Measurements from ENCODE around the gene FAM174C.

The FAM174C gene

GRCh38 chr19:1283917-1284292, 8.6 kb downstream of the FAM174C start:
- Histone ChIP-seq H3K4me3 (no peak overlapping the region), H3K36me3 (replicated peaks) (peaks cover 14% of the 10 kb centered on the region), H3K9me3 (no peaks in the 10 kb centered on the region), H3K27me3 (ENCODE audit: low read depth) (no peaks in the 10 kb centered on the region), H3K4me1 (peaks cover 7% of the 10 kb centered on the region; the same call in 1 of the 2 replicates)
- in situ Hi-C loops (cut with MboI; ENCODE audit: low sequenced_read_pairs): loop anchor here (5.0 kb wide), 1 partner anchor 98 kb away; the partner anchor contains the start of gene NDUFS7
- DNase-seq (ENCODE audit: low spot score in 2 of 2): no peak

GRCh38 chr19:1284293-1284978, 9.1 kb downstream of the FAM174C start:
- Histone ChIP-seq H3K4me1 (peaks cover 7% of the 10 kb centered on the region; the same call in 1 of the 2 replicates), H3K36me3 (replicated peaks) (peaks cover 9% of the 10 kb centered on the region), H3K27me3 (ENCODE audit: low read depth) (no peaks in the 10 kb centered on the region), H3K4me3 (no peak overlapping the region), H3K9me3 (no peaks in the 10 kb centered on the region)
- in situ Hi-C loops (cut with MboI; ENCODE audit: low sequenced_read_pairs): loop anchor here (5.0 kb wide), 1 partner anchor 98 kb away; the partner anchor contains the start of gene NDUFS7
- no peak for DNase-seq (ENCODE audit: low spot score in 2 of 2)

GRCh38 chr19:1284979-1285736, 9.8 kb downstream of the FAM174C start:
- Histone ChIP-seq H3K27me3 (ENCODE audit: low read depth) (no peaks in the 10 kb centered on the region), H3K4me3 (no peak overlapping the region)

GRCh38 chr19:1285737-1286360, 10.5 kb downstream of the FAM174C start, which contains the start of gene EFNA2:
Gene EFNA2 (plus strand): TSS chr19:1285873. CDS start chr19:1286169, 296 bp downstream.
- Histone ChIP-seq H3K4me3 (peak within 1 kb of the TSS; percentile 54), H3K36me3 (replicated peaks) (no peaks in the 10 kb centered on the region), H3K4me1 (peaks cover 7% of the 10 kb centered on the region; the same call in 1 of the 2 replicates), H3K27me3 (ENCODE audit: low read depth) (no peaks in the 10 kb centered on the region), H3K9me3 (no peaks in the 10 kb centered on the region)
- no peak for DNase-seq (ENCODE audit: low spot score in 2 of 2)
- in situ Hi-C loops (cut with MboI; ENCODE audit: low sequenced_read_pairs): no loop called here

More at GRCh38 chr19:1284979-1285736, 9.8 kb downstream of the FAM174C start:
- no peak for DNase-seq (ENCODE audit: low spot score in 2 of 2)
- Histone ChIP-seq H3K36me3 (replicated peaks) (peaks cover 2% of the 10 kb centered on the region), H3K4me1 (peaks cover 7% of the 10 kb centered on the region; the same call in 1 of the 2 replicates), H3K9me3 (no peaks in the 10 kb centered on the region)
- in situ Hi-C loops (cut with MboI; ENCODE audit: low sequenced_read_pairs): loop anchor here (5.0 kb wide), 1 partner anchor 97 kb away; the partner anchor contains the start of gene NDUFS7

GRCh38 chr19:1286487-1287353, 11.4 kb downstream of the FAM174C start:
- Histone ChIP-seq H3K9me3 (no peaks in the 10 kb centered on the region), H3K4me1 (peaks cover 7% of the 10 kb centered on the region; the same call in 1 of the 2 replicates), H3K4me3 (peak overlapping the region; percentile 54), H3K36me3 (replicated peaks) (no peaks in the 10 kb centered on the region), H3K27me3 (ENCODE audit: low read depth) (no peaks in the 10 kb centered on the region)
- DNase-seq (ENCODE audit: low spot score in 2 of 2): no peak
- in situ Hi-C loops (cut with MboI; ENCODE audit: low sequenced_read_pairs): no loop called here

- Histone ChIP-seq H3K4me3 (peak overlapping the region; percentile 54), H3K9me3 (no peaks in the 10 kb centered on the region), H3K36me3 (replicated peaks) (no peaks in the 10 kb centered on the region), H3K4me1 (peaks cover 7% of the 10 kb centered on the region; the same call in 1 of the 2 replicates), H3K27me3 (ENCODE audit: low read depth) (no peaks in the 10 kb centered on the region)
- no peak for DNase-seq (ENCODE audit: low spot score in 2 of 2)
- in situ Hi-C loops (cut with MboI; ENCODE audit: low sequenced_read_pairs): no loop called here
These were observed 12.3 kb downstream of the FAM174C start for GRCh38 chr19:1287354-1288225.

- H3K4me1 ChIP-seq: peaks cover 7% of the 10 kb centered on the region; the same call in 1 of the 2 replicates
- no peaks in the 10 kb centered on the region for H3K36me3 ChIP-seq (replicated peaks)
- H3K27me3 ChIP-seq (ENCODE audit: low read depth): no peaks in the 10 kb centered on the region
- H3K4me3 ChIP-seq: no peak overlapping the region
- no peaks in the 10 kb centered on the region for H3K9me3 ChIP-seq
- no peak for DNase-seq (ENCODE audit: low spot score in 2 of 2)
- in situ Hi-C loops (cut with MboI; ENCODE audit: low sequenced_read_pairs): no loop called here
These were observed 12.9 kb downstream of the FAM174C start for GRCh38 chr19:1288226-1288612.

- Histone ChIP-seq H3K27me3 (ENCODE audit: low read depth) (no peaks in the 10 kb centered on the region), H3K4me3 (no peak overlapping the region), H3K9me3 (no peaks in the 10 kb centered on the region), H3K36me3 (replicated peaks) (no peaks in the 10 kb centered on the region), H3K4me1 (peaks cover 7% of the 10 kb centered on the region; the same call in 1 of the 2 replicates)
- no peak for DNase-seq (ENCODE audit: low spot score in 2 of 2)
- in situ Hi-C loops (cut with MboI; ENCODE audit: low sequenced_read_pairs): no loop called here
These were observed 13.7 kb downstream of the FAM174C start for GRCh38 chr19:1288833-1289685.

- DNase-seq (ENCODE audit: low spot score in 2 of 2): no peak
- no peak overlapping the region for H3K4me3 ChIP-seq
- no peaks in the 10 kb centered on the region for H3K36me3 ChIP-seq (replicated peaks)
- H3K9me3 ChIP-seq: no peaks in the 10 kb centered on the region
- no peaks in the 10 kb centered on the region for H3K27me3 ChIP-seq (ENCODE audit: low read depth)
- in situ Hi-C loops (cut with MboI; ENCODE audit: low sequenced_read_pairs): no loop called here
- H3K4me1 ChIP-seq: peaks cover 7% of the 10 kb centered on the region; the same call in 1 of the 2 replicates
These were observed 14.3 kb downstream of the FAM174C start for GRCh38 chr19:1289686-1290025.

GRCh38 chr19:1290196-1290702, 14.9 kb downstream of the FAM174C start:
- Histone ChIP-seq H3K4me3 (no peak overlapping the region), H3K4me1 (peaks cover 8% of the 10 kb centered on the region; the same call in 1 of the 2 replicates), H3K27me3 (ENCODE audit: low read depth) (no peaks in the 10 kb centered on the region), H3K9me3 (no peaks in the 10 kb centered on the region), H3K36me3 (replicated peaks) (no peaks in the 10 kb centered on the region)
- in situ Hi-C loops (cut with MboI; ENCODE audit: low sequenced_read_pairs): no loop called here
- no peak for DNase-seq (ENCODE audit: low spot score in 2 of 2)

- DNase-seq (ENCODE audit: low spot score in 2 of 2): no peak
- no peaks in the 10 kb centered on the region for H3K27me3 ChIP-seq (ENCODE audit: low read depth)
- H3K4me3 ChIP-seq: no peak overlapping the region
- no peaks in the 10 kb centered on the region for H3K9me3 ChIP-seq
- no peaks in the 10 kb centered on the region for H3K36me3 ChIP-seq (replicated peaks)
- in situ Hi-C loops (cut with MboI; ENCODE audit: low sequenced_read_pairs): no loop called here
- H3K4me1 ChIP-seq: peaks cover 11% of the 10 kb centered on the region; the same call in 1 of the 2 replicates
These were observed 15.6 kb downstream of the FAM174C start for GRCh38 chr19:1290703-1291651.
